ENCODE results near the gene ARHGEF4. TPM values are rescaled to one million over a fixed set of nuclear protein-coding genes. Genes with fewer than 3 reads are reported as not detected.

Gene ARHGEF4
- total RNA-seq, 1 experiment from 2014 or later: 26.6 TPM

DNA sequence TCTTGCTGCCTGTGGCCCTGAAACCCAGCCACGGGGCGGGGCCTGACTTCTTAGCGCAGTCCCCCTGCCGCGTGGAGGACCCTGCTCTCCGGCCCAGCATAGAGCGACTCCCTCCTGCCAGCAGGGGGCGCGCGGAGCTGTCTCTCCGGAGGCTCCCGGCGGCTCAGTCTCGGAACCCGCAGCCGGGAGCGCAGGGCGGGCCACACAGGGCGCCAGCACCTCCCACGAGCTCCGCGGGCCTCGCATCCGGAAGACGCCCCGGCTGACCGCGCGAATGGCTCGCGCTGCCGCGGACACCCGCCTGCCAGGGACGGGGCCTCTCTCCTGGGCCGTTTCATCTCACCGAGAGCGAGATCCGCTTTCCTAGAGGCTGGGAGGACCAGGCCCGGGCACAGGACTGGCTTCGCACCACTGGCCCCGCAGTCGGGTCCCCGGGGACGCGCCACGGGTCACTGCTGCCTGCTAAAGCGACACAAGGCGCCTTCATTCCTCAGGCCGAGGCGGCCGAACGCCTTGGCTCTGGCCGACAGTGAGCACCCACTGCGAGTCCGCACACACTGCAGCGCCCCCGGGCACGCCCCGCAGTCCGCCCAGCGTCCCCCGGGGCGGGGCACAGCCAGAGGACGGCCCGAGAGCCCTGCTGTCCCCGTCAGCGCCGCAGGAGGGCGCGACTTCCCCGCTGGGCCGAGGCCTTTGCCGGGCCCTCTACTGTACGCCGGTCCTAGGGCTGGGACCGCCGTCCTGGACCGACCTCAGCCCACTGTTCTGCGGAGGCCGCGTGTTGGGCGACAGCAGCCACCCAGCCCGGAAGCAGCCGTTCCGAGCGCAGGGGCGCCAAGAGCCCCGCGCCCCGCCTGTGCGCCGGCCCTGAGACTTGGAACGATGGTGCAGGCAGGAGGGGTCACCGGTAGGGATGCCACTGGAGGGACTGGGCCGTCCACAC, 39.0 kb upstream of the ARHGEF4 start:
- peaks cover 4 to 14% of the 10 kb centered on the region in 2 experiments; a peak in 2 of 4 replicates for H3K4me1 ChIP-seq (ENCODE audit: control insufficient read depth in 1 of 2, insufficient read depth in 2 of 2, low read length in 2 of 2)
- peak overlapping the region; percentile 78 for H3K27ac ChIP-seq (ENCODE audit: low read depth, low read length)
- no peaks in the 10 kb centered on the region for H4K20me1 ChIP-seq (ENCODE audit: insufficient read depth)
- H3K9ac ChIP-seq (ENCODE audit: low read length): peak overlapping the region; percentile 65
- intact Hi-C loops (cut with micrococcal nuclease): loop anchor here (1.0 to 10.0 kb wide), 5 partner anchors 76 to 540 kb away; partner anchors contain the start of gene PLEKHB2
- H3K9me3 ChIP-seq (ENCODE audit: control insufficient read depth in 1 of 2, insufficient read depth in 1 of 2, low read depth in 1 of 2, low read length in 2 of 2): no peaks in the 10 kb centered on the region
- ATAC-seq (peak; percentile 94), DNase-seq (ENCODE audit: low read depth, low spot score) (peak; percentile 61)
- no peaks in the 10 kb centered on the region for H3K36me3 ChIP-seq (ENCODE audit: control insufficient read depth in 1 of 2, insufficient read depth in 2 of 2, low read length in 2 of 2)
- CTCF ChIA-PET: interaction anchor here (0.6 to 1.9 kb wide), 19 partner anchors 12 to 695 kb away, joined by 3 to 19 read pairs (median 3); no protein-coding TSS in a partner anchor
- no peaks in the 10 kb centered on the region for H3K27me3 ChIP-seq (ENCODE audit: insufficient read depth, low read length)
- H2AFZ ChIP-seq (ENCODE audit: low read depth, low read length, poor library complexity, severe bottlenecking): peak overlapping the region; percentile 77
- TF ChIP-seq, protein P1, sequence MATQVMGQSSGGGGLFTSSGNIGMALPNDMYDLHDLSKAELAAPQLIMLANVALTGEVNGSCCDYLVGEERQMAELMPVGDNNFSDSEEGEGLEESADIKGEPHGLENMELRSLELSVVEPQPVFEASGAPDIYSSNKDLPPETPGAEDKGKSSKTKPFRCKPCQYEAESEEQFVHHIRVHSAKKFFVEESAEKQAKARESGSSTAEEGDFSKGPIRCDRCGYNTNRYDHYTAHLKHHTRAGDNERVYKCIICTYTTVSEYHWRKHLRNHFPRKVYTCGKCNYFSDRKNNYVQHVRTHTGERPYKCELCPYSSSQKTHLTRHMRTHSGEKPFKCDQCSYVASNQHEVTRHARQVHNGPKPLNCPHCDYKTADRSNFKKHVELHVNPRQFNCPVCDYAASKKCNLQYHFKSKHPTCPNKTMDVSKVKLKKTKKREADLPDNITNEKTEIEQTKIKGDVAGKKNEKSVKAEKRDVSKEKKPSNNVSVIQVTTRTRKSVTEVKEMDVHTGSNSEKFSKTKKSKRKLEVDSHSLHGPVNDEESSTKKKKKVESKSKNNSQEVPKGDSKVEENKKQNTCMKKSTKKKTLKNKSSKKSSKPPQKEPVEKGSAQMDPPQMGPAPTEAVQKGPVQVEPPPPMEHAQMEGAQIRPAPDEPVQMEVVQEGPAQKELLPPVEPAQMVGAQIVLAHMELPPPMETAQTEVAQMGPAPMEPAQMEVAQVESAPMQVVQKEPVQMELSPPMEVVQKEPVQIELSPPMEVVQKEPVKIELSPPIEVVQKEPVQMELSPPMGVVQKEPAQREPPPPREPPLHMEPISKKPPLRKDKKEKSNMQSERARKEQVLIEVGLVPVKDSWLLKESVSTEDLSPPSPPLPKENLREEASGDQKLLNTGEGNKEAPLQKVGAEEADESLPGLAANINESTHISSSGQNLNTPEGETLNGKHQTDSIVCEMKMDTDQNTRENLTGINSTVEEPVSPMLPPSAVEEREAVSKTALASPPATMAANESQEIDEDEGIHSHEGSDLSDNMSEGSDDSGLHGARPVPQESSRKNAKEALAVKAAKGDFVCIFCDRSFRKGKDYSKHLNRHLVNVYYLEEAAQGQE (IDR thresholded peaks at IDR 0.05; ENCODE audit: low read depth): no peak
- no peak for TF ChIP-seq EZH2phosphoT487 (IDR thresholded peaks at IDR 0.05; ENCODE audit: borderline replicate concordance)
- TF ChIP-seq YY1 (IDR thresholded peaks at IDR 0.05; ENCODE audit: extremely low read depth, insufficient replicate concordance, low read depth, low read length): no peak
- TF ChIP-seq CBX3 (IDR thresholded peaks at IDR 0.05; ENCODE audit: low read depth): no peak
- peak; percentile 55 for TF ChIP-seq TCF7L2 (IDR thresholded peaks at IDR 0.05; ENCODE audit: borderline replicate concordance, extremely low read depth, insufficient read depth, insufficient read length)
- TF ChIP-seq, protein P2, sequence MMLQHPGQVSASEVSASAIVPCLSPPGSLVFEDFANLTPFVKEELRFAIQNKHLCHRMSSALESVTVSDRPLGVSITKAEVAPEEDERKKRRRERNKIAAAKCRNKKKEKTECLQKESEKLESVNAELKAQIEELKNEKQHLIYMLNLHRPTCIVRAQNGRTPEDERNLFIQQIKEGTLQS (IDR thresholded peaks at IDR 0.05): no peak
- TF ChIP-seq, protein P3, sequence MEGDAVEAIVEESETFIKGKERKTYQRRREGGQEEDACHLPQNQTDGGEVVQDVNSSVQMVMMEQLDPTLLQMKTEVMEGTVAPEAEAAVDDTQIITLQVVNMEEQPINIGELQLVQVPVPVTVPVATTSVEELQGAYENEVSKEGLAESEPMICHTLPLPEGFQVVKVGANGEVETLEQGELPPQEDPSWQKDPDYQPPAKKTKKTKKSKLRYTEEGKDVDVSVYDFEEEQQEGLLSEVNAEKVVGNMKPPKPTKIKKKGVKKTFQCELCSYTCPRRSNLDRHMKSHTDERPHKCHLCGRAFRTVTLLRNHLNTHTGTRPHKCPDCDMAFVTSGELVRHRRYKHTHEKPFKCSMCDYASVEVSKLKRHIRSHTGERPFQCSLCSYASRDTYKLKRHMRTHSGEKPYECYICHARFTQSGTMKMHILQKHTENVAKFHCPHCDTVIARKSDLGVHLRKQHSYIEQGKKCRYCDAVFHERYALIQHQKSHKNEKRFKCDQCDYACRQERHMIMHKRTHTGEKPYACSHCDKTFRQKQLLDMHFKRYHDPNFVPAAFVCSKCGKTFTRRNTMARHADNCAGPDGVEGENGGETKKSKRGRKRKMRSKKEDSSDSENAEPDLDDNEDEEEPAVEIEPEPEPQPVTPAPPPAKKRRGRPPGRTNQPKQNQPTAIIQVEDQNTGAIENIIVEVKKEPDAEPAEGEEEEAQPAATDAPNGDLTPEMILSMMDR (IDR thresholded peaks at IDR 0.05 in 2 of 3, conservative IDR thresholded peaks at IDR 0.05 in 1 of 3; ENCODE audit: borderline replicate concordance in 1 of 3, insufficient read depth in 1 of 3, low read depth in 2 of 3, low read length in 2 of 3): peak; percentile 77 to 95 (median 92)
- TF ChIP-seq RAD21 (IDR thresholded peaks at IDR 0.05; ENCODE audit: low read depth): peak; percentile 97
- TF ChIP-seq, protein P4, sequence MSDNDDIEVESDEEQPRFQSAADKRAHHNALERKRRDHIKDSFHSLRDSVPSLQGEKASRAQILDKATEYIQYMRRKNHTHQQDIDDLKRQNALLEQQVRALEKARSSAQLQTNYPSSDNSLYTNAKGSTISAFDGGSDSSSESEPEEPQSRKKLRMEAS (IDR thresholded peaks at IDR 0.05): peak; percentile 77
- peak; percentile 56 for TF ChIP-seq POLR2A (IDR thresholded peaks at IDR 0.05; ENCODE audit: borderline replicate concordance, extremely low read depth, insufficient read depth, insufficient read length)
- TF ChIP-seq EGR1 (IDR thresholded peaks at IDR 0.05; ENCODE audit: low read depth): peak; percentile 22; the same call in 1 of the 2 replicates
- peak; percentile 82 for TF ChIP-seq ZFX (IDR thresholded peaks at IDR 0.05)
- no peaks in the 10 kb centered on the region for H3K9me2 ChIP-seq (ENCODE audit: insufficient read depth)
- BruUV-seq (replicated peaks): no TSS peak
- H3K4me3 ChIP-seq (replicated peaks in 1 of 2; ENCODE audit: low read depth in 1 of 2, low read length in 2 of 2): peak overlapping the region; percentile 45 to 65
- POLR2A ChIA-PET: interaction anchor here (0.5 to 1.0 kb wide), 4 partner anchors 8 to 307 kb away, joined by 3 to 4 read pairs (median 3); no protein-coding TSS in a partner anchor
- RAD21 ChIA-PET (ENCODE audit: low non-redundant PET in 1 of 2, low total read pairs in 2 of 2, uncharacterized antibody in 2 of 2, unreplicated experiment in 2 of 2): interaction anchor here (0.6 to 1.1 kb wide), 4 partner anchors 75 to 305 kb away, joined by 3 to 12 read pairs (median 3); no protein-coding TSS in a partner anchor
- no peaks in the 10 kb centered on the region for H3K79me2 ChIP-seq (ENCODE audit: insufficient read depth, low read length)
- H3K4me2 ChIP-seq (ENCODE audit: low read length): peak overlapping the region; percentile 100

Measured in HCT116 (cell line).